B cell (primary cell): Measurements from ENCODE around the gene NEO1. TPM values are rescaled to one million over a fixed set of nuclear protein-coding genes. Genes with fewer than 3 reads are reported as not detected.

Experiments
- ATAC-seq: fragments of 200-7000 bp; cut with Tn5 transposase; one replicate; pipeline ENCODE4 v1.10.0; 2021; ENCODE audit warnings: low read depth, mild to moderate bottlenecking, moderate number of reproducible peaks, moderate library complexity
- CTCF ChIA-PET: fragments of 350-600 bp; sonication (Branson Sonifier 250); formaldehyde crosslinking; loops from one replicate; lab custom pipeline; 2021; ENCODE audit warnings: antibody characterized with exemption, inconsistent platforms; lab: Charles Lee
- POLR2A ChIA-PET: fragments of 350-600 bp; sonication (Branson Sonifier 250); formaldehyde crosslinking; loops from one replicate; lab custom pipeline; 2021; ENCODE audit warnings: antibody characterized with exemption; lab: Charles Lee
- DNase-seq: peaks from one replicate; pipeline ENCODE4 v3.0.0; 2013
- H2AFZ ChIP-seq: 2 replicates; pipeline ENCODE4 v1.6.1; 2012; ENCODE audit warnings: mild to moderate bottlenecking, low read depth, low read length; ENCODE audit not compliant: insufficient read depth, poor library complexity, severe bottlenecking
- H3K27ac ChIP-seq, 2 donors: 1 replicate in 1 of 2; 2 replicates in 1 of 2; pipeline ENCODE4 v1.5.1; 2012 to 2013; ENCODE audit warnings: low read length in 2 of 2, mild to moderate bottlenecking in 2 of 2, moderate library complexity in 1 of 2
- H3K27me3 ChIP-seq, 4 experiments: fragments of 200-600 bp in 1 of 4; sonication (generic) in 1 of 4; replicated peaks in 1 of 4; 1 replicate in 2 of 4; 2 replicates in 2 of 4; pipeline versions ENCODE4 v1.6.1 to v1.7.0; 2013 to 2016; ENCODE audit warnings: low read length in 3 of 4, mild to moderate bottlenecking in 2 of 4, mixed read lengths in 1 of 4, moderate library complexity in 1 of 4; ENCODE audit not compliant: insufficient read depth in 4 of 4, control insufficient read depth in 3 of 4; ENCODE audit errors: control extremely low read depth in 1 of 4
- H3K36me3 ChIP-seq, 2 experiments: replicated peaks in 1 of 2; 1 replicate in 1 of 2; 2 replicates in 1 of 2; pipeline versions ENCODE4 v1.6.1 to v1.7.1; 2013; ENCODE audit warnings: low read length in 1 of 2; ENCODE audit not compliant: insufficient read depth in 2 of 2, control insufficient read depth in 1 of 2; ENCODE audit errors: control extremely low read depth in 1 of 2, extremely low read depth in 1 of 2
- H3K4me1 ChIP-seq, 2 donors: fragments of 200-600 bp in 1 of 2; sonication (generic) in 1 of 2; 1 replicate in 1 of 2; 2 replicates in 1 of 2; pipeline versions ENCODE4 v1.5.1 to v1.6.1; 2013 to 2017; ENCODE audit warnings: low read length in 2 of 2; ENCODE audit not compliant: control insufficient read depth in 2 of 2, insufficient read depth in 2 of 2
- H3K4me2 ChIP-seq: replicated peaks from 2 replicates; pipeline ENCODE3; 2012; ENCODE audit warnings: mild to moderate bottlenecking, low read depth, low read length; ENCODE audit not compliant: poor library complexity, severe bottlenecking
- H3K4me3 ChIP-seq, 5 experiments: fragments of 200-600 bp in 1 of 5; sonication (generic) in 1 of 5; 1 replicate in 3 of 5; 2 replicates in 2 of 5; pipeline versions ENCODE4 v1.5.1 to v1.7.0; 2011 to 2016; ENCODE audit warnings: low read length in 4 of 5, mild to moderate bottlenecking in 4 of 5, low read depth in 2 of 5, control low read depth in 1 of 5, moderate library complexity in 1 of 5; ENCODE audit not compliant: insufficient read depth in 1 of 5; ENCODE audit errors: control extremely low read depth in 1 of 5, extremely low read depth in 1 of 5
- H3K79me2 ChIP-seq: fragments of 200-600 bp; sonication (generic); one replicate; pipeline ENCODE4 v1.6.0; 2016; ENCODE audit warnings: low read length; ENCODE audit not compliant: control insufficient read depth, insufficient read depth
- H3K9ac ChIP-seq: fragments of 200-600 bp; sonication (generic); 2 replicates; pipeline ENCODE4 v1.6.1; 2017; ENCODE audit warnings: mild to moderate bottlenecking, low read length, moderate library complexity
- H3K9me3 ChIP-seq, 3 donors: one replicate each; pipeline versions ENCODE4 v1.6.1 to v1.7.1; 2013; ENCODE audit warnings: low read length in 2 of 3; ENCODE audit not compliant: control insufficient read depth in 2 of 3, insufficient read depth in 1 of 3; ENCODE audit errors: control extremely low read depth in 1 of 3
- H4K20me1 ChIP-seq: 2 replicates; pipeline ENCODE4 v1.6.0; 2012; ENCODE audit warnings: mild to moderate bottlenecking, low read length; ENCODE audit not compliant: insufficient read depth, control insufficient read depth, poor library complexity, severe bottlenecking
- H3K27ac Mint-ChIP-seq: one replicate; pipeline ENCODE4 v1.8.0; 2021; ENCODE audit warnings: mixed read lengths
- H3K27me3 Mint-ChIP-seq: one replicate; pipeline ENCODE4 v1.8.0; 2021; ENCODE audit warnings: mixed read lengths
- H3K4me1 Mint-ChIP-seq: one replicate; pipeline ENCODE4 v1.8.0; 2021; ENCODE audit warnings: mixed read lengths
- H3K4me3 Mint-ChIP-seq: one replicate; pipeline ENCODE4 v1.8.0; 2021; ENCODE audit warnings: mixed read lengths
- H3K9me3 Mint-ChIP-seq: one replicate; pipeline ENCODE4 v1.8.0; 2022; ENCODE audit warnings: mixed read lengths; ENCODE audit not compliant: insufficient read depth
- CTCF ChIP-seq: fragments of 200-600 bp; IDR thresholded peaks from one replicate; pipeline ENCODE4 v1.8.0; 2022; ENCODE audit warnings: antibody characterized with exemption, mild to moderate bottlenecking
- EZH2 ChIP-seq: IDR thresholded peaks from 2 replicates; pipeline ENCODE4 v1.6.1; 2012; ENCODE audit warnings: borderline replicate concordance, low read depth, mild to moderate bottlenecking, moderate library complexity, low read length; ENCODE audit not compliant: insufficient read depth, poor library complexity, severe bottlenecking
- WGBS: methylation state at CpG from one replicate; pipeline ENCODE4 v1.1.5; 2013; ENCODE audit warnings: missing lambda C conversion rate; ENCODE audit not compliant: insufficient coverage; 5-methylcytosine and 5-hydroxymethylcytosine counted together
- intact Hi-C: fragments of 100-400 bp; cut with micrococcal nuclease; formaldehyde crosslinking; loops from one replicate; pipeline ENCODE4 v1.10.0; 2022
- polyA plus RNA-seq: library from polyadenylated mRNA; depleted of rRNA; stranded (reverse); fragments of >200 nt; gene quantifications from 2 replicates; pipeline ENCODE4 v1.2.3, GENCODE V29; 2012
- total RNA-seq, 2 donors: library from RNA; stranded (reverse); fragments of 120-200 nt in 1 of 2; gene quantifications; 1 replicate in 1 of 2; 2 replicates in 1 of 2; pipeline versions ENCODE4 v1.2.3 to v1.2.4, GENCODE V29; 2013 to 2022

Gene NEO1
- total and polyA plus RNA-seq, 2 donors (not counting 1 experiment from before 2014, with no cell fraction given), result 1.3 to 3.9 TPM

- ATAC-seq, result no peak
- H3K4me3 Mint-ChIP-seq, result no peak overlapping the region
- WGBS, result 100% methylated on average over 1 of the region's 4 CpGs
Measured at GRCh38 chr15:73249499-73249898, 197.2 kb downstream of the NEO1 start.

GRCh38 chr15:73254598-73254997 is 202.3 kb downstream of the NEO1 start:
- no peaks in the 10 kb centered on the region for H3K36me3 ChIP-seq
- no peak overlapping the region for H3K27ac ChIP-seq
- H3K4me3 ChIP-seq, result no peak overlapping the region
- DNase-seq (no peak), ATAC-seq (no peak)
- POLR2A ChIA-PET, result no interaction called here
- no peaks in the 10 kb centered on the region for H4K20me1 ChIP-seq
- CTCF ChIA-PET, result interaction anchor here (1.0 to 3.2 kb wide), 3 partner anchors 10 to 14 kb away, joined by 4 to 17 read pairs (median 9); no protein-coding TSS in a partner anchor
- no peak overlapping the region for H3K27ac Mint-ChIP-seq
- no peaks in the 10 kb centered on the region for H3K4me1 ChIP-seq
- H3K4me1 Mint-ChIP-seq, result no peaks in the 10 kb centered on the region
- no peaks in the 10 kb centered on the region for H3K9me3 ChIP-seq
- 95% methylated on average over 4 of the region's 6 CpGs for WGBS
- no peak overlapping the region for H3K9ac ChIP-seq
- intact Hi-C loops, result no loop called here
- no peaks in the 10 kb centered on the region for H3K9me3 Mint-ChIP-seq
- H3K79me2 ChIP-seq, result no peaks in the 10 kb centered on the region
- no peak overlapping the region for H2AFZ ChIP-seq
- H3K27me3 ChIP-seq, result peaks cover 0 to 3% (median 0%) of the 10 kb centered on the region in 4 experiments
- no peak for TF ChIP-seq EZH2
- TF ChIP-seq CTCF, result no peak
- no peak overlapping the region for H3K4me2 ChIP-seq
- no peak overlapping the region for H3K4me3 Mint-ChIP-seq
- peaks cover 10% of the 10 kb centered on the region for H3K27me3 Mint-ChIP-seq

More at GRCh38 chr15:73249499-73249898, 197.2 kb downstream of the NEO1 start:
- Histone ChIP-seq H3K9ac (no peak overlapping the region), H2AFZ (no peak overlapping the region), H3K79me2 (no peaks in the 10 kb centered on the region), H3K27ac (no peak overlapping the region), H4K20me1 (no peaks in the 10 kb centered on the region), H3K9me3 (no peaks in the 10 kb centered on the region), H3K36me3 (no peaks in the 10 kb centered on the region), H3K4me3 (no peak overlapping the region), H3K4me1 (no peaks in the 10 kb centered on the region), H3K27me3 (peaks cover 0 to 3% (median 0%) of the 10 kb centered on the region in 4 experiments), H3K4me2 (no peak overlapping the region)
- TF ChIP-seq EZH2 (no peak), CTCF (no peak)
- ChIA-PET POLR2A (no interaction called here), CTCF (interaction anchor here (0.7 to 5.1 kb wide), 3 partner anchors 8 to 18 kb away, joined by 3 to 20 read pairs (median 18); no protein-coding TSS in a partner anchor)
- H3K4me1 Mint-ChIP-seq, result no peaks in the 10 kb centered on the region
- intact Hi-C loops, result loop anchor here (10.0 kb wide), 1 partner anchor 525 kb away; no protein-coding TSS in a partner anchor
- no peaks in the 10 kb centered on the region for H3K9me3 Mint-ChIP-seq
- DNase-seq, result no peak
- H3K27ac Mint-ChIP-seq, result no peak overlapping the region
- peaks cover 19% of the 10 kb centered on the region for H3K27me3 Mint-ChIP-seq
